BLaER1 treated with 17β-estradiol and CSF1 and Interleukin-3, amounts not matched to agents 10 nM and 100 nM (cell line): Measurements from ENCODE around the gene NRGN.
A peak's percentile ranks its signal among the peaks of the same experiment; 100 is the strongest.

Source experiments
- H3K27ac ChIP-seq, 11 experiments: shearing (Covaris generic); formaldehyde crosslinking; 2 replicates each; pipeline ENCODE4 v1.8.1; 2022
- H3K27me3 ChIP-seq, 11 experiments: shearing (Covaris generic); formaldehyde crosslinking; 2 replicates each; pipeline ENCODE4 v1.8.1; 2022
- H3K36me3 ChIP-seq, 11 experiments: shearing (Covaris generic); formaldehyde crosslinking; 2 replicates each; pipeline ENCODE4 v1.8.1; 2022
- H3K4me1 ChIP-seq, 10 experiments: shearing (Covaris generic); formaldehyde crosslinking; 2 replicates each; pipeline ENCODE4 v1.8.1; 2022
- H3K4me2 ChIP-seq, 11 experiments: shearing (Covaris generic); formaldehyde crosslinking; 2 replicates each; pipeline ENCODE4 v1.8.1; 2022
- H3K4me3 ChIP-seq, 10 experiments: shearing (Covaris generic); formaldehyde crosslinking; 2 replicates each; pipeline ENCODE4 v1.8.1; 2022
- H3K9ac ChIP-seq, 11 experiments: shearing (Covaris generic); formaldehyde crosslinking; 2 replicates each; pipeline ENCODE4 v1.8.1; 2022
- H3K9me3 ChIP-seq, 11 experiments: shearing (Covaris generic); formaldehyde crosslinking; replicated peaks in 1 of 11; 2 replicates each; pipeline ENCODE4 v1.8.1; 2022
- H4K20me1 ChIP-seq, 11 experiments: shearing (Covaris generic); formaldehyde crosslinking; 2 replicates each; pipeline ENCODE4 v1.8.1; 2022
- Cebpa-rat ChIP-seq, 11 experiments: shearing (Covaris generic); IDR thresholded peaks; 2 replicates each; pipeline ENCODE4 v1.8.1; 2022

NRGN gene

DNA sequence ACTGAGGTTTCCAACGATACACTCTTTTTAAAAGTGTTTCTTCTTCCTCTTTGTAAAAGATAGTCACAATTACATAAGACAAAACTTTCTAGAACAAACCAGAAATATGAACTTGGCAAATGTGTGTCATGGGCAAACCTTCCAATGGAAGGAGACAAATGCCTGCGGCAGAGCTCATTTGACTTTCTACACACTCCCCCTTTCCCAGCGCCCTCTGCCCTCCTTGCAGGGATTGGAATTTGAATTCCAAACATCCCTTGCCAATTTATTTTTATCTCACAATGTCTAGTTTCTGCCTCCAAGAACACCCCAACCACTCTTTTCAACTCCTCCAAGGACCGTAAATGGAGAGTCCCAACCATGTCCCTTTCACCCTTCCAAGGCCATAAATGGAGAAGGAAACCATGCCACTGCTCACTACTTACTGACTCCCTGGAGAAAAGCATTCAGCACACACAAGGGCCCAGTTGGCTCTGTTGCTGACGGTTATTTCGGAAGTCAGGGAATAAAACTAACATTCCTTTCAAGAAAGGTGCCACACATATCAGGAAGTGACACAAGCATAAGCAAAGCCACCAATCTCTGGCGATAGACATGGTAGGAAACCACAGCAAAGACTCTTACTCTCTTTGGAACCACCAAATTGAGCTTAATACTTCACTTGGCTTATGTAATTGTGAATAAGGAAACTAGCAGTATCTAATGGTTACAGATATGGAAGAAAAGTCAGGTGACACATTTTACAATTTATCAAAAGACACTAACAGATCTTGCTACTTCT, 37.3 kb downstream of the NRGN start:
- Histone ChIP-seq H3K9ac (no peak overlapping the region), H3K9me3 (no peaks in the 10 kb centered on the region), H3K36me3 (peaks cover 6 to 38% (median 21%) of the 10 kb centered on the region in 11 experiments; a peak in 17 of 22 replicates), H3K4me1 (peaks cover 0 to 17% (median 3%) of the 10 kb centered on the region in 10 experiments; a peak in 7 of 20 replicates), H4K20me1 (peaks cover 0 to 7% (median 0%) of the 10 kb centered on the region in 11 experiments; a peak in 3 of 22 replicates), H3K27ac (no peak overlapping the region), H3K4me3 (no peak overlapping the region), H3K27me3 (no peaks in the 10 kb centered on the region), H3K4me2 (peak overlapping the region in 4 of 11 experiments; percentile 1 to 22 (median 12); a peak in 4 of 22 replicates)
- no peak for TF ChIP-seq Cebpa-rat (IDR thresholded peaks at IDR 0.05)

DNA sequence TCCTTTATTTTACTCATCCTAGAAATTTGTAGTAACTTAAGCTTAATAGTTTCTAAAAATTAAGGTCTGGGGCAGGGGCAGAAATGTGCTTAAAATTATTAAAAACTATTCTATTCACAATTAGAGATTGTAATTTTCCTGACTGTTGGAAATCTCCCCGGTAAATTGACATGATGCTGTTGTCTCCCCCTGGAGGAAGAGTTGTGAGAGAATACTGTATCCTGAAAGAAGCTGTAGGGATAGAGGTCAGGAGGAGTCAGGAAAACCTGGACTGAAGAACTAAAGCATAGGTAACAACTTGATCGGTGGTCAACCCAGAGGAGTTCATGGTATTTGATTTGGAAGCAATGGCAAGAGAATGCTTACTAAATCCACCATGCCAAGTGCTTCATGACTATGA, 38.5 kb downstream of the NRGN start:
- Histone ChIP-seq H3K27me3 (no peaks in the 10 kb centered on the region), H3K4me3 (no peak overlapping the region), H4K20me1 (peaks cover 0 to 14% (median 0%) of the 10 kb centered on the region in 11 experiments; a peak in 6 of 22 replicates), H3K9me3 (no peaks in the 10 kb centered on the region), H3K4me1 (peaks cover 0 to 17% (median 3%) of the 10 kb centered on the region in 10 experiments; a peak in 7 of 20 replicates), H3K27ac (no peak overlapping the region), H3K36me3 (peaks cover 0 to 28% (median 9%) of the 10 kb centered on the region in 11 experiments; a peak in 12 of 22 replicates), H3K9ac (no peak overlapping the region), H3K4me2 (no peak overlapping the region)
- TF ChIP-seq Cebpa-rat (IDR thresholded peaks at IDR 0.05) = no peak

DNA sequence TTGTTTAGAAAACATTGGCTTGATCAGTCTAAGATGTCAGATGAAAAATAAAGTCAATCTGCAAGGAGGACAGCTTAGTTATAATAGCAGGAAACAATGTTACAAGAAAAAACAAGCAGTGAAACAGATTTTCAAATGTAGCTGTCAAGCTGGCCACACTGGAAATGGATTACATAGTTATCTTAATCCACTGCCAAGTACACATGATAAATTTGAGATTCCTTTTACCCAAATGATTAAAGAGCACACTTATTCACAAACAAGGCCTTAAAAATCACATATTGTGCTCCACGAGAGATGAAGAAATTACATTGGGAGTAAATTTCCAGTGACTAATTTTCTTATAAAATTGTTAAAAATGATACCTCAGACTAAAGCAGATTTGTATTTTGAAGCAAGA, 39.8 kb downstream of the NRGN start:
- no peak overlapping the region for H3K27ac ChIP-seq
- no peaks in the 10 kb centered on the region for H3K9me3 ChIP-seq
- H3K27me3 ChIP-seq = no peaks in the 10 kb centered on the region
- no peak overlapping the region for H3K4me3 ChIP-seq
- H3K9ac ChIP-seq = no peak overlapping the region
- H4K20me1 ChIP-seq = peaks cover 0 to 15% (median 0%) of the 10 kb centered on the region in 11 experiments; a peak in 6 of 22 replicates
- H3K4me2 ChIP-seq = no peak overlapping the region
- no peak for TF ChIP-seq Cebpa-rat (IDR thresholded peaks at IDR 0.05)
- H3K4me1 ChIP-seq = peaks cover 0 to 17% (median 3%) of the 10 kb centered on the region in 10 experiments; a peak in 7 of 20 replicates
- peaks cover 0 to 20% (median 4%) of the 10 kb centered on the region in 11 experiments; a peak in 10 of 22 replicates for H3K36me3 ChIP-seq

GRCh38 chr11:124783002-124783401, 43.3 kb downstream of the NRGN start:
- no peak overlapping the region for H3K27ac ChIP-seq
- H4K20me1 ChIP-seq = peaks cover 0 to 46% (median 16%) of the 10 kb centered on the region in 11 experiments; a peak in 17 of 22 replicates
- H3K27me3 ChIP-seq = no peaks in the 10 kb centered on the region
- peaks cover 0 to 2% (median 0%) of the 10 kb centered on the region in 10 experiments; a peak in 2 of 20 replicates for H3K4me1 ChIP-seq
- H3K4me3 ChIP-seq = no peak overlapping the region
- no peak overlapping the region for H3K4me2 ChIP-seq
- H3K36me3 ChIP-seq = peaks cover 0 to 11% (median 3%) of the 10 kb centered on the region in 11 experiments; a peak in 5 of 22 replicates
- H3K9me3 ChIP-seq = no peaks in the 10 kb centered on the region
- no peak for TF ChIP-seq Cebpa-rat (IDR thresholded peaks at IDR 0.05)
- no peak overlapping the region for H3K9ac ChIP-seq

GRCh38 chr11:124784051-124784450, 44.3 kb downstream of the NRGN start:
- H4K20me1 ChIP-seq = peaks cover 0 to 52% (median 25%) of the 10 kb centered on the region in 11 experiments; a peak in 18 of 22 replicates
- H3K36me3 ChIP-seq = peaks cover 0 to 4% (median 0%) of the 10 kb centered on the region in 11 experiments; a peak in 4 of 22 replicates
- no peaks in the 10 kb centered on the region for H3K4me1 ChIP-seq
- TF ChIP-seq Cebpa-rat (IDR thresholded peaks at IDR 0.05) = no peak
- H3K4me2 ChIP-seq = no peak overlapping the region
- no peaks in the 10 kb centered on the region for H3K27me3 ChIP-seq
- H3K9ac ChIP-seq = no peak overlapping the region
- no peak overlapping the region for H3K4me3 ChIP-seq
- no peaks in the 10 kb centered on the region for H3K9me3 ChIP-seq
- no peak overlapping the region for H3K27ac ChIP-seq

- Histone ChIP-seq H3K27ac (no peak overlapping the region), H3K27me3 (no peaks in the 10 kb centered on the region), H3K4me1 (peaks cover 0 to 20% (median 15%) of the 10 kb centered on the region in 10 experiments; a peak in 18 of 20 replicates), H3K4me2 (no peak overlapping the region), H3K9me3 (no peaks in the 10 kb centered on the region), H3K36me3 (peaks cover 0 to 6% (median 0%) of the 10 kb centered on the region in 11 experiments; a peak in 4 of 22 replicates), H3K4me3 (no peak overlapping the region), H3K9ac (no peak overlapping the region), H4K20me1 (peaks cover 36 to 87% (median 66%) of the 10 kb centered on the region in 11 experiments; a peak in 21 of 22 replicates)
- TF ChIP-seq Cebpa-rat (IDR thresholded peaks at IDR 0.05) = no peak
These were observed 48.8 kb downstream of the NRGN start for GRCh38 chr11:124788521-124788920.

- no peak overlapping the region for H3K9ac ChIP-seq
- no peak overlapping the region; a peak in 1 of 22 replicates for H3K27ac ChIP-seq
- peak overlapping the region in 10 of 11 experiments; percentile 14 to 61 (median 42); a peak in 16 of 22 replicates for H3K4me2 ChIP-seq
- no peaks in the 10 kb centered on the region for H3K9me3 ChIP-seq
- H3K4me1 ChIP-seq = peaks cover 6 to 23% (median 18%) of the 10 kb centered on the region in 10 experiments; a peak in 18 of 20 replicates
- no peak overlapping the region for H3K4me3 ChIP-seq
- H3K27me3 ChIP-seq = no peaks in the 10 kb centered on the region
- H3K36me3 ChIP-seq = peaks cover 0 to 6% (median 0%) of the 10 kb centered on the region in 11 experiments; a peak in 4 of 22 replicates
- no peak for TF ChIP-seq Cebpa-rat (IDR thresholded peaks at IDR 0.05)
- peaks cover 47 to 100% (median 84%) of the 10 kb centered on the region in 11 experiments; a peak in 21 of 22 replicates for H4K20me1 ChIP-seq
These were observed 52.0 kb downstream of the NRGN start for GRCh38 chr11:124791626-124792341.

- Histone ChIP-seq H3K9me3 (no peaks in the 10 kb centered on the region), H4K20me1 (peaks cover 47 to 100% (median 92%) of the 10 kb centered on the region in 11 experiments; a peak in 21 of 22 replicates), H3K36me3 (peaks cover 0 to 6% (median 0%) of the 10 kb centered on the region in 11 experiments; a peak in 3 of 22 replicates), H3K27me3 (no peaks in the 10 kb centered on the region), H3K4me2 (no peak overlapping the region), H3K4me3 (no peak overlapping the region), H3K27ac (no peak overlapping the region), H3K9ac (no peak overlapping the region), H3K4me1 (peaks cover 20 to 41% (median 36%) of the 10 kb centered on the region in 10 experiments)
- no peak for TF ChIP-seq Cebpa-rat (IDR thresholded peaks at IDR 0.05)
These were observed 53.9 kb downstream of the NRGN start for GRCh38 chr11:124793466-124794278.
